HS-5 (cell line): Measurements from ENCODE around the gene ATG10.
"Not testable (repeated sequence)": the region's sequence is repeated elsewhere in the genome, so short reads cannot be mapped to it uniquely, and the experiment has no call there.

ENCODE experiments used
- DNase-seq: peaks from one replicate; pipeline ENCODE4 v3.0.0-alpha.2; 2012; ENCODE audit warnings: low read depth

ATG10 gene

DNA sequence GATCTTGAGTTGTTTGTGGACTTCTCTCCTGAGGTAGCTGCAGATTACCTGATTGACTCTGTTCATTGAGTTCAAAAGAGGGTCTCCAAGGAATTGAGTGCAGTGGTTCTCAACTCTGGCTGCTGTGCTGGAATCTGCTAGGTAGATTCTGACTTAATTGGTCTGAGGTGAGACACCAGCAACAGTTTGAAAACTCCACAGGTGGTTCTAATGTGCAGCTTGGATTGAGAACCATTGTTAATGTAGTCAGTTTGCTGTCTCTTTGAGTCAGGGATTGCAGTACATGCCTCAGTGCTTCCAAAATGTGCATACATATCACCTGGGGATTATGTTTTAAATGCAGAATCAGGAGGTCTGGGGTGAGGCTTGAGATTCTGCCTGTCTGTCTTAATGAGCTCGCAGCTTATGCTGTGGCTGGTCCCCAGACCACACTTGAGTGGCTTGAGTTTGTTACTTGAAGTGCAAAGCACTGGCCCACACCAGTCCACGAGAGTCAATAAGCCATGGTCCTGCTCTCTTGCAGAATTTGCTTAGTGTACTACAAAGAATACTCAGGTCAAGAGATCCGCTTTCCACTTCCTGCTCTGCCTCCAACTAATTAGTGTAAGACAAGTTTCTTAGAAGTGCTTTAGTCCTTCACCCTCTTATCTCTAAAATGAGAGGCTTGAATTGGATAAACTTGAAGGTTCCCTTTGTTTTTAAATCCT lies 82.3 kb downstream of the ATG10 start:
- no peak for DNase-seq

DNA sequence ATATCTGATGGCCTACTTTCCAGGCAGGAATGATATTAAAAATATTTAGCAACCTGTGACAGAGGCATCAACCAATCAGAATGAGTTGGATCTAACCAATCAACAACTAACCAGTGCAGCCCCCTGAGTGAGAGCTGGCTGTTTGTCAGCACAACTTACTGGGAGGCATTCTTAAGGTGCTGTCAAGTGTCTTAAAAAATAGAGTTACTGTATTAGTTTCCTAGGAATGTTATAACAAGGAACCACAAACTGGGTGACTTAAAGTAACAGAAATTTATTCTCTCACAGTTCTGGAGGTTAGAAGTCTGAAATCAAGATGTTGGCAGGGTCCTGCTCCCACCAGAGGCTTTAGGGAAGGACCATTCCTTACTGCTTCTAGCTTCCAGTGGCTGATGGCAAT lies 85.2 kb downstream of the ATG10 start:
- DNase-seq: no peak

DNA sequence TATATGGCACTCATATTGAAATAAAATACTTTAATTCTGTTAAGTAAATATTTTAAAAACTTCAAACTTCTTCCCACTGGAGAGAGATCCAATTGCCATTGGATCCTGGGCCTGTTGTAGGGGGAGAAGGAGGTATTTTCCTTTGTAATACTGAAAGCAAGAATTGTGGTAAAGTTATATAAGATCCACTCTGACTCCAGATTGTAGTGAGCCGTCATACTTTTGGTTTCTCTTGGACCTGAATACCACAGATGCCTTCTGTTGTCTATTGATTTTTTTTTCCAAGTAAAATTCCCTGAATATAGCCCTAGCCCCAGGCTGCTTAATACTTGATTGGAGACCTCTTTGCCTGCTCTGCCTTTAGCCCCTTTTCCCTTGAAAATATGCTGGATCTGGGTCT lies 86.9 kb downstream of the ATG10 start:
- DNase-seq: no peak

DNA sequence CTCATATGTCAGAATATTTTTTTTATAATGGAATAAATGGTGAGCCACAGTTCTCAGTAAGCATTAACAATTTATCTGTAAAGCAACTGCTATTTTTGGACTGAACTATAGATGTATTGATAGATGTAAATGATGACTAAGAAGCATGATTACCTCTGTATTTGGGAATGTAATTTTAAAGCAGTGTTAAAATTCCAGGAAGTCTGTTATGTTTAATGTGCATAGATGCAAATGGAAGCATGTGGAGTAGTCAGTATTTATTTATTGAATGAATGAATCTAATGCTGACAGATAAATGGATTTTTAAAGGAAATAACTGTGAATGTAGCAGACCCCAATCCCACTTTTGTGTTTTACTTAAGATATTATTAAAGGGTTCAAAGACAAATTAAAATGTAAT lies 95.0 kb downstream of the ATG10 start:
- no peak for DNase-seq

DNA sequence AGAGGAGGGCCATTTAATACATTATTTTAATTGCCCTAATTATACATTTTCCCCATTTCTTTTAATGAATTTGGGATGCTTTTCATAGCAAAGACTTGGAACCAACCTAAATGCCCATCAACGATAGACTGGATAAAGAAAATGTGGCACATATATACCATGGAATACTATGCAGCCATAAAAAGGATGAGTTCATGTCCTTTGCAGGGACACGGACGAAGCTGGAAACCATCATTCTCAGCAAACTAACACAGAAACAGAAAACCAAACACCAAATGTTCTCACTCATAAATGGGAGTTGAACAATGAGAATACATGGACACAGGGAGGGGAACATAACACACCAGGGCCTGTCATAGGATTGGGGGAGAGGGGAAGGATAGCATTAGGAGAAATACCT lies 96.2 kb downstream of the ATG10 start:
- DNase-seq: not testable (repeated sequence)

DNA sequence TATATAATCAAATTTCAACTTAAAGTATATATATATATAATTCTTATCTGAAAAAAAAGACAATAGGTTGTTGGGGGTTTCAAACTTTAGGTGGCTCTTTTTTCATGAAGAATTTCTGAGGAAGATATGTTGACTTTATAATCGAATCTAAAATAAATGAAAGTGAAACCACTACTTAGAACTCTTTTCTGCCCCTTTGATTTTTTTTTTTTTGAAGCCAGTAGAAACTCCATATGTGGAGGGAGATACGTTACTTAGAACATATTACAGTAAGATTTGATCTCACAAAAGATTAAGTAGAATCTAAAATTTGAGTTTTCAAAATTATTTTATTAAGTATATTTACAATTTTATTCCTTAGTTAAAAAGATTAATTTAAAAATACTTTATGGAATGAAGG lies 96.9 kb downstream of the ATG10 start:
- DNase-seq: no peak

DNA sequence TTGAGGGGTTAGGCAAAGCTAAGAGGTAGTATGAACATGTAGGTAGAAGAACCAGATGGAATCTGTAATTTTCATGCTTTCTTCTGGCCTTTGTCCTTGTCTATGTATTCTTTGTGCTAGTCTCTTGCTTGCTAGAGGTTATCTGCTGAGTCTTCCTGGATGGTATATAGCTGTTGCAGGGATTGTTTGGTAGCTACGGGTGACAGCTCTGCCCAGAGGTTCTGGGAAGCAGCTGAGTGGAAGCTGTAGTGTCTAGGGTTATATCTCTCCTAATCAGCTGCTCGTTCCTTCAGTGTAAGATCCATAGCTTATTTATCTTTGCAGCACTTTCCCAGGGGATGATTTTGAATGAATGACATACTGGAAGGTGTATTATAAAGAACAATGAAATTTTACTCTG lies 100.3 kb downstream of the ATG10 start:
- DNase-seq: no peak

DNA sequence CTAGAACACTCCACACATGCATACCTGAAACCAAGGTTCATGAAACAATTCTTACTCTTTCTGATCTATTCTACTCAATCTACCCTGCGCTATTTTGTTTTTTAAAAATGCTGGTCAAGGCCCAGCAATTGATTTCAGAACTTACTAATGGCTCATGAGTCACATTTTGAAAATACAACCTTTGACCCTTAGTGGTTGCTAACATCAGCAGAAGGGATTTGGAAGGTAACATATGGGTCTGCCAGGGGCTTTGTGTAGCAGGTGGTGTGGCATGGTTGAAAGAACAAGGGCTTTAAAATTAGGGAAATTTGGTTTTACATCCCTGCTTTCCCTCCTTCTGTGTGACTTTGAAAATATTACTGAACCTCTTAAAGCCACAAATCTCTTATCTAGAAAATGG lies 101.4 kb downstream of the ATG10 start:
- DNase-seq: no peak

DNA sequence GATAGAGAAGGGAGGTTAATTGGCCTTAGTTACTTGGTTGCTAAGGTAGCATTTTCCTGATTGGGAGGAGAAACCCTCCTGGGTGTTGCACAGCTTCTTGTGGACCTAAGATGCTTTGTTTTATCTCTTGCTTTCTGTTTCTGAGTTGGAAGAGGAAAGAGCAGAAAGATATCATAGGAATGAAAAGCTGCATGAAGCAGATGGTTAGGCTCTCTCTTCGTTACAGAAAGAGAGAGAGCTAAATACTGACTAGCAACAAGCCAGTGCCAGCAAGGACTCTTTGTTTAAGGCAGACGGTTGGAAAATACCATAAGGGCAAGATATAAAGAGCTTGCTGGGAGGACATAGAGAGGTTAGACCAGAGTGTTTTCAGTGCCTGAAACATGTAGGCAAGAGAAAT lies 103.1 kb downstream of the ATG10 start:
- no peak for DNase-seq

DNA sequence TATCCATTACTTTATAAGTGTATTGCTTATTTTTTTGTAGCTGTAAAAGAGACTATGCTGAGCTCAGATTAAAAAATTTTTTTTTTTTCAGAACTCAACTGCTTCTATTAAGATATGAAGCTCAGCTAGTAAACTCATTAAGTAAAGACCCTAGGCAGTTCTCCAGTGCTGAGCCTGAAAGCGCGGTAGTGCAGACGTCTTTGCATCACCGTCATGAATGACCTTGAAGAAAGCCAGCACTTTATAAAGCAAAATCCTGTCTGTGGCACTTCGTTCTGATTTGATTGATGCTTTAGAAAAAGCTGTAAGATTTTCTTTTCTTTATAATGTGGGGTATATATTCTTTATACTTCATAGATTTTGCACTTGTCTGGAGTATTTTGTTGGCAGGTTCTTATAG lies 105.7 kb downstream of the ATG10 start:
- no peak for DNase-seq

DNA sequence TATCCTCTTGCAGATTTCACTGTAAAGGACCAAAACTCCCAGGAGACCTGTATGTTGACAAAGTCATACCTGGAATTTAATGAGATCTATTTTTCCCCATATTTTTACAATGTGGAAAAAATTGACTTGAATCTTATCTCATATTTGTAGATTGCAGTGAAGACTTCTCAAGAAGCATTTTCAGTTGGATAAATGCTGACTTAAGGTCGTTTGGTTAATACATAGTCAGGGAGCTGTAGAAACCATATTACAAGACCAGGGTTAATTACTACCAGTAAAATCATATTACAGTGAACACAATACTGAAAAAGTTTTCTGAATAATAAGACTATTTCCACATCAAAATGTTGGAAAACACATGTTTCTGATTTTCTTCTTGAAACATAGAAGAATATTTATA lies 119.8 kb downstream of the ATG10 start:
- no peak for DNase-seq

DNA sequence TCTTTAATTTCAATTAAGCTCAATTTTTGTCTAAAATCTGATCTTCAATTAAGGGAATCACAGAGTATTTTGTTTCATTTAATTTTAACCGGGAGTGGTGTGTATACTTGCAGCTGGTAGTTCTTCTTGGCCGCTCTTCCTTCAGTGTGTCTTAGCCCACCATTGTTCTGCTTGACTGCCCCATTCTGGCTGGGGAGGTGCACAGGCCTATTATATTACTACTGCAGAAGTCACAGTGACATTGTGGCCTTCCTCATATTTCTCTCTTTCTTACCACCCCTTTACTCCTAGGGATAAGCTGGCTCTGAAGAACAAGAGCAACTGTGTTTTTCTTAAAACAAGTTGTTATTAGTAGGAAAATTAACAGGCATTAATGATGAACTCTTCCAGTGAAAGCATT lies 123.7 kb downstream of the ATG10 start:
- DNase-seq: no peak

DNA sequence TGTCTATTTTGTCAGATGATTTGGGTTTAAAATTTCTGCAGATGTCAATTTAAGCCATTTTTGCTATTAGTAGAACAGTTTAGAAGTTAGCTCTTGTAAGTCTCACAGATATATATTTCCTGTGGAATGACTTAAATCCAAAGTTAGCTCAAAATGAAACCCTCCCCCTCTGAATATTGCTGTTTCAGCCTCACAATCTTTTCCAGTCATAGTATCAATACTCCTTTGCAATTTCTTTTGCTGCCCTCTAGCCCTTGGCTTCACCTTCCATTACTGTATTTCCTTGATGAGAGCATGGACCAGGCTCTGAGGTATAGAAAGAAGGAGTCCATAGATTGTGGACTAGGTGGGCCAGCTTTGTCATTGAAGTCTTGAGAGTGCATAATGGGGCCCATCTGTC lies 124.4 kb downstream of the ATG10 start:
- no peak for DNase-seq

DNA sequence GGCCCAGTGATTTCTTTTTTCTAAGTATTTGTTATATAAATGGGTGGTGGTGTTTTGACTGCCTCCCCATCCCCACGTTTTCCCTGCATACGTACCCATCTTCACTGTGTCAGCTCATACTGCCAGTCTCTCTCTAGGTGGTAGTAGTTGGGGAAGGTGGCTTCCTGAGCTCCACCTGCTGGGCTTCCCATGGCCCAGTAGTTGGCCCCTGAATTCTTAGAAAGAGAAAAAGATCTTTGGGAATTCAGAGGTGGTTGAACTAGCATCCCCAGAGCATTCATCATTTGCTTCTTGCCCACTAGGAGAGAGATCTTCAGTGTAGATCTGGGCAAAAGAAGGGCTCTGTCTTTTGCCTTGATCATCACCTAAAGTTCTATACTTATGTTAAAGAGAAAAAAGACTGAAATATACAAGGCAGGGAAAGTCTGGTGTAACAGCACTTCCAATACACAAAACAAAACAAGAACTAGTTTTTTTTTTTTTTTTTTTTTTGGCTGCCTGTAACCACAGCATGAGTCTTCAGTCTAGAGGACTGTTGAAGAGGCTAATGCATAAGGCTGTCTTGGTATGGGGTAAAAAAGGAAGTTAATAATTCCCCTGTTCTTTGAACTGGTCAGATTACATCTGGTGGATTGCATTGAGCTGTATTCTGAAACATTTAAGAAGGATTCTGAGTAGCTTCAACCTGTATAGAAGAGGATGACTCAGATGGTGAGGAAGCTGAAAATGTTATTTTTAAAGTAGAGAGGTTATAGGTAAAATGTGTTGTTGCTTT lies 128.7 kb downstream of the ATG10 start:
- DNase-seq: no peak

DNA sequence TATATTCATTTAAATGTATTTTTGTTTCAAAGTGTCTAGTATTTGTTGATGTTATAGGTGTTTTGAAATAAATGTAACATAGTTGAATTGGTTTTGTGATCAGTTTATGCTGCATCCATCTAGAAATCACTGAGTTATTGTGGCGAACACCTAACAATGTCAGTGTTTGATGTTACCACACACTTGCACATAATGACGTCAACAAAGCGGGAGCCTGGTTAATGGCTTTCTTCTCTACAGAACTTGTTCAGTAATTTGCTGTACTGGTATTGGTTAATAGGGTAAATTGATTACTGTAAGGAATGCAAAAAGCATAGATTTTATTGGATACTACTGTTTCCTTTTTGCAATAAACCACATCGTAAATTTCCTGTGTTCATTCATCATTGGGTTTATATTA lies 133.0 kb downstream of the ATG10 start:
- DNase-seq: no peak

DNA sequence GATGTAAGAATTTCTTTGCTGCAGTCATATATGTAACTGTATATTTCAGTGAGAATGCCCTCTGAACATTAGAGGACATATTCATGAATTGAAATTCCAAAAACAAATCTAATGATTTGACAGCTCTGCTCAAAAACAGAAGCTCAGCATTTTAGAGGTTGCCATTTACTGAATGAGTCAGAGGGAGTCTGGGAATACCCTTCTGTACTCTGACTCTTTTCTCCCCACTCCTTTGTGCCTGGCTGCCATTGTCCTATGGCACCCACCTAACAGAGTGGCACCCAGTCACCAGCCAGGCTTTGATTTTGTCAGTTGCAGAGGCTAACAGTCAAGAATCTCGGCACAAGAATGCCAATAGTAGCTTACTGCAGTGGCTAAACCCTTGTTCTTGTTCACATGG lies 133.6 kb downstream of the ATG10 start:
- no peak for DNase-seq

DNA sequence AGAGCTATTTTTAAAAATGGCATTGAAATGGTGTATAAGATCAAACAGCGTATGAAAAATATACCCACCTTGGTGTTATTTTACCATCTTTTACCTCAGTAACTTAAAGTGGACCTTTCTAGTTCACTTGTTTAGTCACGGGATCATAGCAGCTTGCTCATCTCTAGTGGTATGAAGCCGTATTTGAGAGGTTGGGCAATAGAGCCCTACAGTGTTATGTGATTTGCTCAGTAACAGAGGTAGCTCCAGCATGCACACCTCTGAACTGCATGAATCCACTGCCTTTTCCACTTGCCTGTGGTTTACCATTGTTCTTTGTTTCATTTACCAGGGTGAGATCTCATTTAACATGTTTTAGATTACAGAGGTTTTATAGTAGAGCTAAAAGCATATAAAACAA lies 134.4 kb downstream of the ATG10 start:
- no peak for DNase-seq

DNA sequence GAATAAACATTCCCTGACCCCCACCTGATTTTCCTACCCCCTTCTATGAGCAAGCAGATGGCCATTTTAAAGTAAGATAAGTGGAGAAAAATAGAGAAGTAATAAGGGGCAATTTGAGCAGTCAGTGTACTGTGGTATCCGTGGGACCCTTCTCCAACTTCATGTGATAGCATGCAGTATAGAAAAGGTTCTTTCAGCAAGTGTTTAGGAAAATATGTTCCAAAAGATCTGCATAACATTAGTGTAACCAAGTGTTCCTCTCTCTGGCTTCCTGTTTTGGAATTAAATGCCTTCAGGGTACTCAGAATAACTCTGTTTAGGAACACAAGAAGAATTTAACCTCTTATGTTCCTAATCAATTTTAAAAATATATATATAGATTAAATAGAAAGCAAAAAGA lies 134.9 kb downstream of the ATG10 start:
- no peak for DNase-seq

DNA sequence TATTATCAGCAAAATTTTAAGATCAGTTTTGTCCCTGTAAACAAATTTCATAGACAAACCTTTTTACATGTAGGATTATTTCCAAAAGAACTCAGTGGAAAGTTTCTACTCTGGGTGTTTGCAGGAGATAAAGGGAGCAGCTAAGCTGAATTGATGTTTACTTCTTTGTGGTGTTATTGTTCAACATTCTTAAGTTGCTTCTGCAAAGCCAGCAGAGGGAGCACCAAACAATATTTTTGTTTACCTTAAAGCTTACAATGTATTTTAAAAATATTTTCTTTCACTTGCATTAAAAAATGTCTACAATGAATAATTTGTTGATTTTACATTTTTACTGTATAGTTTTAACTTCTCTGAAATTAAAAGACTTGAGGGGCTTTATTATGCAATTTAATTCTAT lies 135.4 kb downstream of the ATG10 start:
- DNase-seq: no peak

DNA sequence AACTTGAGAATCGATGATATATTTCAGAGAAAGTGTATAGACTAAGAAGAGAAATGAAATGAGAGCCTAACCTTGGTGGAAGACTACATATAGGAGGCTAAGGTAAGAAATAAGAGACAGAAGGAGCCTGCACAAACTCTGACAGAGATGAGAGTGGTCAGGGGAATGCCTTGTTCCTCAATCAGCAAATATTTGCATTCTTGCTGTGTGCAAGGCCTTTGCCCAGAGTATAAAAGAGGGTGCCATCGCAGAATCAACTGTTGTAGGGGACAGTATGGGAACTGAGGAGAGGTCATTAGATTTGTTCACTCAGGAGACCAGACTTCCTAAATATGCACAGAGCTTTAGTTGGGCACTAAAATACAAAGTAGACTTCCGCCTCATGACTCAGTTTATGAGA lies 137.2 kb downstream of the ATG10 start:
- DNase-seq: no peak

DNA sequence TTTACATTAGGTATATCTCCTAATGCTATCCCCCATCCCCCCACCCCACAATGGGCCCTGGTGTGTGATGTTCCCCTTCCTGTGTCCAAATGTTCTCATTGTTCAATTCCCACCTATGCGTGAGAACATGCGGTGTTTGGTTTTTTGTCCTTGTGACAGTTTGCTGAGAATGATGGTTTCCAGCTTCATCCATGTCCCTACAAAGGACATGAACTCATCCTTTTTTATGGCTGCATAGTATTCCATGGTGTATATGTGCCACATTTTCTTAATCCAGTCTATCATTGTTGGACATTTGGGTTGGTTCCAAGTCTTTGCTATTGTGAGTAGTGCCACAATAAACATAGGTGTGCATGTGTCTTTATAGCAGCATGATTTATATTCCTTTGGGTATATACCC lies 138.1 kb downstream of the ATG10 start:
- not testable (repeated sequence) for DNase-seq

DNA sequence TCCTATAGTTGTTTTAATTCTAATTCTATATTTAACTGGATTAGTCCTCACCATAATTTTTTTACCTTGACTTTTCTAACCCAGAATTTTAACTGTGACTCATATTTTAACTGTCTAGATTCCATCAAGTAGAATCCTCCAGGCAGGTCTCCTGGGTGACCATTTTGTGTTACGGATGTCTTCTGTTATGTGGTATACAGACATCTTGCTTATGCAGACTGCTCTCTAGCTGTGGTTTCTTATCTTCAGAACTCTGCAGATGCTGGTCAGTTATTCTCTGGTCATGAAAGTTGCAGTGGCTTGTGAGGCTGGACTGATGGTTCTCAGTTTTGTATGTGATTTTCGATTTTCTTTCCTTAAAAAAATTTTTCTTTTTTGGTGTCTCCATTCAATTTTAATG lies 139.4 kb downstream of the ATG10 start:
- DNase-seq: no peak

DNA sequence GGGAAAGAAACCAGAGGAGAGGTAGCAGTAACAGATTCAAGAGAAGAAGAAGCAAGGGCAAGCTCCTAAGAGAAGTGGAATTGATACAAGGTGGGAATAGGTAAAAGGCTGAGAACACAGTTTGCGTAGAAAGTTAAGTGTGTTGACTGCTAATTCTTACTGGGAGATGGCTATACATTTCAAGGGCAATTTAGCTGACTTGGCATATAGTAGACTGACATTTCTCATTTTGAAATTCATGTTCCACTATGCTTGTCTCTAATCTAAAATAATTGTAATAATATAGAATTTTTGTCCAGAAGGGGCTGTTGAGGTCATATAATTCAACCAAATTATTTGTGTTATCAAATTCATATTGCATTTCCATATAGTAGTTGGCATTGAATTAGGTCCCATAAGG lies 144.0 kb downstream of the ATG10 start:
- DNase-seq: no peak

DNA sequence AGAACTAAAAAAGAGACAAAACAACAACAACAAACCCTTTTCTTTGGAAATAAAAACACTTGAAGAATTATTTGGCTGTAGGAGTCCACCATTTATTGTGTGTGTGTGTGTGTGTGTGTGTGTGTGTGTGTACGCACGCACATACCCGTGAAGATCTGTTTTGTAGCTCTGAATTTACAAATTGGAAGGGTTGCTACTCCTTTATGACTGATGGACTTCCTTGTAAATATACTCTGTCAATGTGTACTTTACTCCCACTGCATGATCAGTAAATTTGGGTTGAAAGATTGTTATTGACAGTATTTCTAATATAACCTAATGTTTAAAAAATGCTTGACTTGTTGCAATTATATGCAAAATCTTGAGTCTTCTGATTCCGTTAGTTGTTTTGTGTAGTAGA lies 148.1 kb downstream of the ATG10 start:
- DNase-seq: no peak
